Neural cell (in vitro differentiated cells): ENCODE results near the gene CTRB2. TPM values are rescaled to one million over a fixed set of nuclear protein-coding genes. Genes with fewer than 3 reads are reported as not detected.

Source experiments
- H2AFZ ChIP-seq: fragments of 200-600, 300-800 bp; sonication (generic), shearing (Covaris generic); 2 replicates; pipeline ENCODE4 v1.6.0; 2014; ENCODE audit warnings: low read depth, mild to moderate bottlenecking, antibody characterized with exemption, low read length, moderate library complexity
- H3F3A ChIP-seq: fragments of 200-600 bp; shearing (Covaris generic); 2 replicates; pipeline ENCODE4 v1.6.1; 2016; ENCODE audit warnings: mild to moderate bottlenecking, moderate library complexity, mixed read lengths, antibody characterized with exemption, low read length; ENCODE audit not compliant: insufficient read depth, poor library complexity, severe bottlenecking
- H3K27ac ChIP-seq: fragments of 200-600, 300-800 bp; sonication (generic), shearing (Covaris generic); 2 replicates; pipeline ENCODE4 v1.5.1; 2014; ENCODE audit warnings: mild to moderate bottlenecking, low read length, moderate library complexity
- H3K27me3 ChIP-seq: fragments of 300-800, 200-600 bp; sonication (generic), shearing (Covaris generic); 2 replicates; pipeline ENCODE4 v1.6.0; 2014; ENCODE audit warnings: mild to moderate bottlenecking, low read depth, low read length, moderate library complexity; ENCODE audit not compliant: insufficient read depth
- H3K36me3 ChIP-seq: fragments of 300-800, 200-600 bp; sonication (generic), shearing (Covaris generic); 2 replicates; pipeline ENCODE4 v1.5.1; 2014; ENCODE audit warnings: mild to moderate bottlenecking, antibody characterized with exemption, low read length, moderate library complexity; ENCODE audit not compliant: insufficient read depth
- H3K4me2 ChIP-seq: fragments of 300-800, 200-600 bp; sonication (generic), shearing (Covaris generic); 2 replicates; pipeline ENCODE4 v1.6.0; 2014; ENCODE audit warnings: mild to moderate bottlenecking, low read length
- H3K4me3 ChIP-seq: fragments of 300-800, 200-600 bp; sonication (generic), shearing (Covaris generic); 2 replicates; pipeline ENCODE4 v1.5.1; 2014; ENCODE audit warnings: mild to moderate bottlenecking, low read length, moderate library complexity
- H3K79me2 ChIP-seq: fragments of 200-600 bp; shearing (Covaris generic); replicated peaks from 2 replicates; pipeline ENCODE4 v1.6.0; 2014; ENCODE audit warnings: mild to moderate bottlenecking, low read length, moderate library complexity; ENCODE audit not compliant: insufficient read depth
- H3K9ac ChIP-seq: fragments of 300-800, 200-600 bp; sonication (generic), shearing (Covaris generic); 2 replicates; pipeline ENCODE4 v1.6.1; 2016; ENCODE audit warnings: mild to moderate bottlenecking, low read length, mixed read lengths
- H3K9me2 ChIP-seq: fragments of 200-600 bp; shearing (Covaris generic); 2 replicates; pipeline ENCODE4 v1.6.1; 2016; ENCODE audit warnings: mild to moderate bottlenecking, low read length, mixed read lengths; ENCODE audit not compliant: insufficient read depth
- H3K9me3 ChIP-seq: fragments of 200-600, 300-800 bp; sonication (generic), shearing (Covaris generic); 2 replicates; pipeline ENCODE4 v1.6.1; 2016; ENCODE audit warnings: mild to moderate bottlenecking, mixed run types, low read length, moderate library complexity, mixed read lengths
- H4K20me1 ChIP-seq: fragments of 200-600 bp; shearing (Covaris generic); 2 replicates; pipeline ENCODE4 v1.6.1; 2016; ENCODE audit warnings: mild to moderate bottlenecking, mixed run types; ENCODE audit not compliant: insufficient read depth
- EP300 ChIP-seq: fragments of 450-650 bp; conservative IDR thresholded peaks from 2 replicates; pipeline ENCODE4 v1.6.1; 2014; ENCODE audit warnings: antibody characterized with exemption, mild to moderate bottlenecking, moderate library complexity; ENCODE audit not compliant: poor library complexity, severe bottlenecking
- EZH2 ChIP-seq: fragments of 200-600, 300-800 bp; shearing (Covaris generic), sonication (generic); IDR thresholded peaks from 2 replicates; pipeline ENCODE4 v1.6.1; 2014; ENCODE audit warnings: antibody characterized with exemption, low read length, borderline replicate concordance, mild to moderate bottlenecking; ENCODE audit not compliant: insufficient read depth, poor library complexity, severe bottlenecking
- MXI1 ChIP-seq: fragments of 450-650 bp; conservative IDR thresholded peaks from 2 replicates; pipeline ENCODE4 v1.6.1; 2014; ENCODE audit warnings: antibody characterized with exemption, mild to moderate bottlenecking; ENCODE audit not compliant: poor library complexity, severe bottlenecking
- POLR2AphosphoS5 ChIP-seq: IDR thresholded peaks from 2 replicates; pipeline ENCODE4 v1.6.1; 2012
- RAD21 ChIP-seq: fragments of 450-650 bp; conservative IDR thresholded peaks from 2 replicates; pipeline ENCODE4 v1.6.1; 2014; ENCODE audit warnings: antibody characterized with exemption, mild to moderate bottlenecking, moderate library complexity
- SMC3 ChIP-seq: fragments of 450-650 bp; conservative IDR thresholded peaks from 2 replicates; pipeline ENCODE4 v1.6.1; 2014; ENCODE audit warnings: antibody characterized with exemption, mild to moderate bottlenecking, moderate library complexity; ENCODE audit not compliant: poor library complexity
- TAF1 ChIP-seq: IDR thresholded peaks from 2 replicates; pipeline ENCODE4 v1.6.1; 2012; ENCODE audit warnings: low read depth
- polyA plus RNA-seq: library from polyadenylated mRNA; depleted of rRNA; stranded (reverse); fragments of >200 nt; gene quantifications from 2 replicates; pipeline ENCODE4 v1.2.3, GENCODE V29; 2014
- TF ChIP-seq, protein P1 (sequence below): fragments of 450-650 bp; IDR thresholded peaks from 2 replicates; pipeline ENCODE4 v1.5.1; 2014; ENCODE audit warnings: antibody characterized with exemption, mild to moderate bottlenecking, moderate library complexity; ENCODE audit not compliant: poor library complexity, severe bottlenecking
- TF ChIP-seq, protein P2 (sequence below): IDR thresholded peaks from 2 replicates; pipeline ENCODE4 v1.6.1; 2012; ENCODE audit warnings: borderline replicate concordance

Gene CTRB2
- polyA plus RNA-seq, 1 donor from 2014 or later, result not detected

DNA sequence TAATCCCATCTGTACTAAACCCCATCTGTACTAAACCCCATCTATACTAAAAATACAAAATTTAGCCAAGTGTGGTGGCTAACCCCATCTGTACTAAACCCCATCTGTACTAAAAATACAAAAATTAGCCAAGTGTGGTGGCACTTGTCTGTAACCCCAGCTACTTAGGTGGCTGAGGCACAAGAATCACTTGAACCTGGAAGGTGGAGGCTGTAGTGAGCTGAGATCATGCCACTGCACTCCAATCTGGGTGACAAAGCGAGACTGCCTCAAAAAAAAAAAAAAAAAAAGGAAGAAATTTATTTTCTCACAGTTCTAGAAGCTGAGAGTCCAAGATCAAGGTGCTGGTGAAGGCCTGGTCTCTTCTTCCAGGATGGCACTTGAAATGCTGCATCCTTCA is 46.6 kb downstream of the CTRB2 start:
- Histone ChIP-seq H3K4me3 (no peak overlapping the region), H3K9ac (no peak overlapping the region), H3K9me2 (no peaks in the 10 kb centered on the region), H3K27me3 (no peaks in the 10 kb centered on the region), H4K20me1 (no peaks in the 10 kb centered on the region), H3K79me2 (peaks cover 36% of the 10 kb centered on the region), H3K27ac (no peak overlapping the region), H3K9me3 (no peaks in the 10 kb centered on the region), H2AFZ (no peak overlapping the region), H3F3A (no peaks in the 10 kb centered on the region), H3K4me2 (no peak overlapping the region), H3K36me3 (peaks cover 24% of the 10 kb centered on the region)
- no peak for TF ChIP-seq SMC3
- no peak for TF ChIP-seq TAF1
- TF ChIP-seq, protein P1, sequence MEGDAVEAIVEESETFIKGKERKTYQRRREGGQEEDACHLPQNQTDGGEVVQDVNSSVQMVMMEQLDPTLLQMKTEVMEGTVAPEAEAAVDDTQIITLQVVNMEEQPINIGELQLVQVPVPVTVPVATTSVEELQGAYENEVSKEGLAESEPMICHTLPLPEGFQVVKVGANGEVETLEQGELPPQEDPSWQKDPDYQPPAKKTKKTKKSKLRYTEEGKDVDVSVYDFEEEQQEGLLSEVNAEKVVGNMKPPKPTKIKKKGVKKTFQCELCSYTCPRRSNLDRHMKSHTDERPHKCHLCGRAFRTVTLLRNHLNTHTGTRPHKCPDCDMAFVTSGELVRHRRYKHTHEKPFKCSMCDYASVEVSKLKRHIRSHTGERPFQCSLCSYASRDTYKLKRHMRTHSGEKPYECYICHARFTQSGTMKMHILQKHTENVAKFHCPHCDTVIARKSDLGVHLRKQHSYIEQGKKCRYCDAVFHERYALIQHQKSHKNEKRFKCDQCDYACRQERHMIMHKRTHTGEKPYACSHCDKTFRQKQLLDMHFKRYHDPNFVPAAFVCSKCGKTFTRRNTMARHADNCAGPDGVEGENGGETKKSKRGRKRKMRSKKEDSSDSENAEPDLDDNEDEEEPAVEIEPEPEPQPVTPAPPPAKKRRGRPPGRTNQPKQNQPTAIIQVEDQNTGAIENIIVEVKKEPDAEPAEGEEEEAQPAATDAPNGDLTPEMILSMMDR, result no peak
- TF ChIP-seq EZH2, result no peak
- no peak for TF ChIP-seq MXI1
- TF ChIP-seq, protein P2, sequence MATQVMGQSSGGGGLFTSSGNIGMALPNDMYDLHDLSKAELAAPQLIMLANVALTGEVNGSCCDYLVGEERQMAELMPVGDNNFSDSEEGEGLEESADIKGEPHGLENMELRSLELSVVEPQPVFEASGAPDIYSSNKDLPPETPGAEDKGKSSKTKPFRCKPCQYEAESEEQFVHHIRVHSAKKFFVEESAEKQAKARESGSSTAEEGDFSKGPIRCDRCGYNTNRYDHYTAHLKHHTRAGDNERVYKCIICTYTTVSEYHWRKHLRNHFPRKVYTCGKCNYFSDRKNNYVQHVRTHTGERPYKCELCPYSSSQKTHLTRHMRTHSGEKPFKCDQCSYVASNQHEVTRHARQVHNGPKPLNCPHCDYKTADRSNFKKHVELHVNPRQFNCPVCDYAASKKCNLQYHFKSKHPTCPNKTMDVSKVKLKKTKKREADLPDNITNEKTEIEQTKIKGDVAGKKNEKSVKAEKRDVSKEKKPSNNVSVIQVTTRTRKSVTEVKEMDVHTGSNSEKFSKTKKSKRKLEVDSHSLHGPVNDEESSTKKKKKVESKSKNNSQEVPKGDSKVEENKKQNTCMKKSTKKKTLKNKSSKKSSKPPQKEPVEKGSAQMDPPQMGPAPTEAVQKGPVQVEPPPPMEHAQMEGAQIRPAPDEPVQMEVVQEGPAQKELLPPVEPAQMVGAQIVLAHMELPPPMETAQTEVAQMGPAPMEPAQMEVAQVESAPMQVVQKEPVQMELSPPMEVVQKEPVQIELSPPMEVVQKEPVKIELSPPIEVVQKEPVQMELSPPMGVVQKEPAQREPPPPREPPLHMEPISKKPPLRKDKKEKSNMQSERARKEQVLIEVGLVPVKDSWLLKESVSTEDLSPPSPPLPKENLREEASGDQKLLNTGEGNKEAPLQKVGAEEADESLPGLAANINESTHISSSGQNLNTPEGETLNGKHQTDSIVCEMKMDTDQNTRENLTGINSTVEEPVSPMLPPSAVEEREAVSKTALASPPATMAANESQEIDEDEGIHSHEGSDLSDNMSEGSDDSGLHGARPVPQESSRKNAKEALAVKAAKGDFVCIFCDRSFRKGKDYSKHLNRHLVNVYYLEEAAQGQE, result no peak
- TF ChIP-seq RAD21, result no peak
- no peak for TF ChIP-seq POLR2AphosphoS5
- no peak for TF ChIP-seq EP300

Other genes starting within 250 kb of the CTRB2 start
- 20.3 and 24.1 TPM in 2 replicates for gene WDR59, start 222.0 kb downstream of the CTRB2 start, polyA plus RNA-seq
- gene ZNRF1, start 208.1 kb downstream of the CTRB2 start, polyA plus RNA-seq, result 31.6 and 33.3 TPM in 2 replicates
- 0.18 TPM in 1 of 2 replicates, not detected in the other for gene LDHD, start 90.4 kb downstream of the CTRB2 start, polyA plus RNA-seq
- gene ZFP1, start 58.6 kb downstream of the CTRB2 start, polyA plus RNA-seq, result 38.1 and 47.1 TPM in 2 replicates
- gene CTRB1, start 11.8 kb upstream of the CTRB2 start, polyA plus RNA-seq, result 1.2 TPM in 1 of 2 replicates, not detected in the other
- gene BCAR1, start 44.5 kb upstream of the CTRB2 start, polyA plus RNA-seq, result 38.9 and 39.1 TPM in 2 replicates
- 197 and 201 TPM in 2 replicates for gene CFDP1, start 226.3 kb upstream of the CTRB2 start, polyA plus RNA-seq